Measurements from ENCODE around the gene SIPA1L3. TPM values are rescaled to one million over a fixed set of nuclear protein-coding genes. Genes with fewer than 3 reads are reported as not detected.

Gene SIPA1L3
- polyA plus RNA-seq, 2 of the 4 experiments (the other 2 are of a cell fraction): 28.9 to 50.6 TPM

- FAIRE-seq (peak; percentile 72), ATAC-seq (no peak), DNase-seq (ENCODE audit: low read depth in 1 of 2, low spot score in 1 of 2) (no peak)
- H3K27ac ChIP-seq: peak overlapping the region in 1 of 2 experiments; percentile 21; a peak in 2 of 6 replicates
- no peak for TF ChIP-seq MYC (IDR thresholded peaks at IDR 0.05; ENCODE audit: borderline replicate concordance, low read length)
- TF ChIP-seq CBX8 (IDR thresholded peaks at IDR 0.05): no peak
- no peak for TF ChIP-seq TP53 (CRISPR knock-in tag; IDR thresholded peaks at IDR 0.05)
- TF ChIP-seq HMGXB4 (CRISPR knock-in tag; IDR thresholded peaks at IDR 0.05; ENCODE audit: borderline replicate concordance): no peak
- TF ChIP-seq HOXA7 (CRISPR knock-in tag; IDR thresholded peaks at IDR 0.05): no peak
- TF ChIP-seq CBX2 (IDR thresholded peaks at IDR 0.05; ENCODE audit: borderline replicate concordance, low read depth): no peak
- TF ChIP-seq HOXB13 (CRISPR knock-in tag; IDR thresholded peaks at IDR 0.05; ENCODE audit: low read depth): no peak
- TF ChIP-seq EHMT2 (IDR thresholded peaks at IDR 0.05; ENCODE audit: low read depth): no peak
- H3K4me1 ChIP-seq: peaks cover 12% of the 10 kb centered on the region; the same call in 2 of the 3 replicates
- POLR2A ChIA-PET: no interaction called here
- CTCF ChIA-PET: interaction anchor here (0.9 to 8.2 kb wide), 10 partner anchors 10 to 120 kb away, joined by 3 to 38 read pairs (median 5); no protein-coding TSS in a partner anchor
- no peak overlapping the region for H3K4me3 ChIP-seq
- WGBS (ENCODE audit: missing lambda C conversion rate): 91% methylated on average over 13 of the region's 13 CpGs
- no peak overlapping the region for H3K4me2 ChIP-seq
- no peaks in the 10 kb centered on the region for H3K9me3 ChIP-seq
These were observed 116.0 kb downstream of the SIPA1L3 start for GRCh38 chr19:38022791-38023670.

GRCh38 chr19:38023671-38024541 lies 116.9 kb downstream of the SIPA1L3 start:
- DNase-seq (ENCODE audit: low read depth in 1 of 2, low spot score in 1 of 2) (no peak), ATAC-seq (peak; percentile 14 to 20; a peak in 2 of 6 replicates), FAIRE-seq (peak; percentile 93)
- Histone ChIP-seq H3K9me3 (no peaks in the 10 kb centered on the region), H3K4me2 (no peak overlapping the region), H3K4me3 (no peak overlapping the region), H3K27ac (peak overlapping the region in 1 of 2 experiments; percentile 21; a peak in 3 of 6 replicates), H3K4me1 (peaks cover 12% of the 10 kb centered on the region; the same call in 2 of the 3 replicates)
- ChIA-PET CTCF (interaction anchor here (0.9 to 8.2 kb wide), 8 partner anchors 11 to 121 kb away, joined by 3 to 38 read pairs (median 6); no protein-coding TSS in a partner anchor), POLR2A (no interaction called here)
- 73% methylated on average over 12 of the region's 12 CpGs for WGBS (ENCODE audit: missing lambda C conversion rate)
- TF ChIP-seq POLR2A (IDR thresholded peaks at IDR 0.05; ENCODE audit: low read length) (no peak), HEYL (CRISPR knock-in tag; IDR thresholded peaks at IDR 0.05) (no peak), HMGXB4 (CRISPR knock-in tag; IDR thresholded peaks at IDR 0.05; ENCODE audit: borderline replicate concordance) (no peak), PHF8 (IDR thresholded peaks at IDR 0.05; ENCODE audit: borderline replicate concordance, low read depth) (no peak), E2F6 (IDR thresholded peaks at IDR 0.05; ENCODE audit: borderline replicate concordance, low read depth) (no peak), CBX2 (IDR thresholded peaks at IDR 0.05; ENCODE audit: borderline replicate concordance, low read depth) (no peak), MAZ (IDR thresholded peaks at IDR 0.05; ENCODE audit: borderline replicate concordance, low read depth, low read length) (no peak), KDM1A (IDR thresholded peaks at IDR 0.05; ENCODE audit: low read depth) (no peak), FOSL2 (IDR thresholded peaks at IDR 0.05) (no peak), FOSL2 (CRISPR knock-in tag; IDR thresholded peaks at IDR 0.05) (no peak), ESRRA (IDR thresholded peaks at IDR 0.05; ENCODE audit: borderline replicate concordance, low read length) (no peak), ELK1 (IDR thresholded peaks at IDR 0.05; ENCODE audit: low read depth, low read length) (no peak), MAFK (IDR thresholded peaks at IDR 0.05; ENCODE audit: partially characterized antibody) (no peak), NFE2L2 (conservative IDR thresholded peaks at IDR 0.05; ENCODE audit: low read length) (no peak), USF2 (IDR thresholded peaks at IDR 0.05) (no peak)
